RCC 7860 (cell line): Measurements from ENCODE around the gene NTS.

ENCODE experiments used
- DNase-seq: peaks from one replicate; pipeline ENCODE4 v3.0.0-alpha.2; 2015; ENCODE audit warnings: low spot score
- FAIRE-seq: peaks from 2 replicates; lab custom pipeline; 2012; peaks lifted over from hg19 to GRCh38; lab: Jason Lieb, UNC

The NTS gene, protein sequence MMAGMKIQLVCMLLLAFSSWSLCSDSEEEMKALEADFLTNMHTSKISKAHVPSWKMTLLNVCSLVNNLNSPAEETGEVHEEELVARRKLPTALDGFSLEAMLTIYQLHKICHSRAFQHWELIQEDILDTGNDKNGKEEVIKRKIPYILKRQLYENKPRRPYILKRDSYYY

DNA sequence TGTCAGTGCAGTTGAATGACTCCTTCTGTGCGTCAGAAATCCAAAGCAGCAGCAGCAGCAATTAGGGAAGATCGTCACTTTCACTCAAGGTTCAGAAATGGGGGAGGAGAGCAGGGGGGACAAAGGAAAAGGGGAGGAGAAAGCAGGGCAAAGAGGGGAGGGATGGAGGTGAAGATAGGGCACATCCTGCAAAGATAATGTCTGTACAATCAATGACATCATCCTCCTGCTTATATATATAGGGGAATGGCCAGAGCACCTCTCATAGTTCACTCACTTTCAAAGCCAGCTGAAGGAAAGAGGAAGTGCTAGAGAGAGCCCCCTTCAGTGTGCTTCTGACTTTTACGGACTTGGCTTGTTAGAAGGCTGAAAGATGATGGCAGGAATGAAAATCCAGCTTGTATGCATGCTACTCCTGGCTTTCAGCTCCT is at the start of gene NTS:
TSS of gene NTS (plus strand) at position 265 of the 431 bp plus-strand sequence. CDS start at position 374, 109 bp downstream.
- no peak for FAIRE-seq
- no peak for DNase-seq

DNA sequence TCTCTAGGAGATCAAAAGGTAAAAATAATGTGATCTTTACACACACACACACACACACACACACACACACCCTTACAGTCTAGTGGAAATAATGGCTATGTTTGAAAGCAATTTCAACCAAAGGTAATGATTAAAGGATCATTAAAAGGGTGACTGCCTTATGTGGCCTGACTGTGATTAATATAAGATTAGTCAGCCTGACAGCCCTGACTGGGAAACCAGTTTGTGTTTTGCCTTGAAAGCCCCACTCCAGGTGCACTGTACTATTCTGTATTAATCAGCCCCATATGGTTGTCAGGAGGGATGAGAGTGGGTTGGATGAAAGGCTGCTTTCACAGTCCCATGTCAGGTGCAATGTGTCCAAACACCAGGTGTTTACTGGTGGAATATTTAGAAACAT is 48.3 kb upstream of the NTS start:
- FAIRE-seq: peak; percentile 95
- DNase-seq: peak; percentile 71

DNA sequence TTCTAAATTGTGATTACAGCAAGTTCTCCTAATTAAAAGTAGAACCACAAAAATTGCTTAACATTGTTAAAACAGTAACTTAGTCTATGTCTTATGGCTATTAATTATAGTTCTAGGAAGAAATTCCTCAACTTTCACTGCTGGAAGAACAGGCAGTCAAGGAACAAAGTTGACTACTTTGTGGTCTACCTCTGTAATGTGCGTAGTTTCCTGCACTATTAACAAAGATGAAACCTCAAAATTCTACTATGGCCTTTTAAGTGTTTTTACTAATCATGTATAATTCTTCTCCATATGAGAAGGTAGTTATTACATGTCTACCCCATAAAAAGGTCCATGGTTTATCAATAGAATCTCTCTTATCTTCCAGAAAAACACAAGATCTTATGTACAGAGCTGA is 45.5 kb upstream of the NTS start:
- no peak for FAIRE-seq

DNA sequence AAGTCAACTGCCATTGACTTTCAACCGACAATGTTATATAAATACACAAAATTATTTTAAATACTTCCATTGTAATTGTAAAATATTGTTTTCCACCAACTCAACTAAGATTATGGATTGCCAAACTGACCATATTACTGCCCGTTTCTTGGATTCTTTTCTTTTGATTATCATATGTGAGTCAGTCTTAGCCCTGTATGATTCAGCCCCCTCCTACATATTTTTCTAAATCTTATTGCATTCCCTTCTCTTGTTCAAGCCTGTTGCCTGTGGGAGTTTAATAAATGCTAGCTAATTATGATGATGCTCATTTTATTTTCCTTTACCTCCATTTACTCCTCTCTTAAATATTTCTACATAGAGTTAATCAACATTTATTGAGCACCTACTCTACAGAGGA is 44.7 kb upstream of the NTS start:
- DNase-seq (peak; percentile 21), FAIRE-seq (peak; percentile 67)

More for the DNA sequence above, 45.5 kb upstream of the NTS start:
- no peak for DNase-seq

DNA sequence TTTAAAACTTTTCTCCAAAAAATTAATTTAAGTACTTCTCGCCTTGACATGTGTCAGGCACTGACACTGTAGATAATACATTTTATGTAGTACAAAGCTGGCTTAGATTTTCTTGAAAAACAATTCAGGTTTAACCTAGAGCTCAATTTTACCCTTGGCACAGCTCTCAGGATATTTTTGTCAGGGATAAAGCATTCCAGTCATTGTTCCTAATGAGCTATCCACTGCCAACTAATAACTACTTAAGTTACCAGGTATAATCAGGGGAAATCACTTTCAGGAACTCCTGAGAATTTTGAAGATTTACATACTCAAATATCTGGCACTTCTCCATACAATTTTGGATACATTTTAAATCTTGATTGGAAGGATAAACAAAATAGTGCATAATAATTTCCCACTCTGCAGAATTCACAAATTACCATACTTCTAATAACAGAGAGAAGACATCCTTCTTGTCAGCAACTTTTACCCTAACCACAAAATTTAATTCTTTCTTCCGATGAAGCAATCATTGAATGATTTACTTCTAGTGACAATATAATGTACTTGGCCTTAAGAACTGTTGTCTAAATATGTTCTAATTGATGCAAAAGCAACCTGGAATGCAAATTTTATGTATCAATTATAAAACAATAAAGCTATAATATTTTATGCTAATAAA is 42.6 kb upstream of the NTS start:
- DNase-seq: no peak
- FAIRE-seq: no peak

DNA sequence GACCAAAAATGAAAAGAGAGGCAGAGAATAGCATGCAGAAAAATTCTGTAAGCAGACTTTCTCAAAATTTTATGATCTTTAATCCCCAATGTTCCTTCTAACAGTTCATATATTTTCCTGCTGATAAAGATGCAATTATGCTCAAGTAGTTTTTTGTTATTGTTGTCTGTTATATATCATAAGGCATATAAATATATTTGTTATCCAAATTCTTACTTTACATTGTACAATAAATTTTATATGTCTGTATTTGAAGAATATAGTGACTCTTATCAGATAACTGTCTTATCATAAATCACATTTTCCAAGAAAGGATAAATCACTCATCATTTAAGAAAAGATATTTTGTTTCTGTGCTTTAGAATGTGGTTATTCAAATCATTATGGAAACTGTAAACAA is 40.5 kb upstream of the NTS start:
- FAIRE-seq: peak; percentile 46

DNA sequence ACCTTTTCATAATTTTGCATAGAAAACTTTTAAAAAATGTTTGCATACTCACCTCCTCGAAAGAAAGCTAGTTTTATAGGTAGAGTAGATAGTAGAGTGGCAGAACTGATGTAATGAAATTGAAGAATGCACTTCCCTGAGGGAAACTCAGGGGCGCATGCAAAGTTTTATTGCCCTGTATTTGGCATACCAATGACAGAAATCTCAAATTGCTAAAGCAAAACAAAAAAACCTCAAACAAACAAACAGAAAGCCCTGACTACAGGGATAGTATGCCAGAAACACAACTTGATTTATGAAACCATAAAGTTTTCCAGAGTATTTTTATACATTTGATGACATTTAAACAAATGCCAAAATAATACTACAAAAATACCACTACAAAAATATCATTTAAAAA is 39.7 kb upstream of the NTS start:
- FAIRE-seq: peak; percentile 10
- no peak for DNase-seq

More for the DNA sequence above, 40.5 kb upstream of the NTS start:
- DNase-seq: no peak

DNA sequence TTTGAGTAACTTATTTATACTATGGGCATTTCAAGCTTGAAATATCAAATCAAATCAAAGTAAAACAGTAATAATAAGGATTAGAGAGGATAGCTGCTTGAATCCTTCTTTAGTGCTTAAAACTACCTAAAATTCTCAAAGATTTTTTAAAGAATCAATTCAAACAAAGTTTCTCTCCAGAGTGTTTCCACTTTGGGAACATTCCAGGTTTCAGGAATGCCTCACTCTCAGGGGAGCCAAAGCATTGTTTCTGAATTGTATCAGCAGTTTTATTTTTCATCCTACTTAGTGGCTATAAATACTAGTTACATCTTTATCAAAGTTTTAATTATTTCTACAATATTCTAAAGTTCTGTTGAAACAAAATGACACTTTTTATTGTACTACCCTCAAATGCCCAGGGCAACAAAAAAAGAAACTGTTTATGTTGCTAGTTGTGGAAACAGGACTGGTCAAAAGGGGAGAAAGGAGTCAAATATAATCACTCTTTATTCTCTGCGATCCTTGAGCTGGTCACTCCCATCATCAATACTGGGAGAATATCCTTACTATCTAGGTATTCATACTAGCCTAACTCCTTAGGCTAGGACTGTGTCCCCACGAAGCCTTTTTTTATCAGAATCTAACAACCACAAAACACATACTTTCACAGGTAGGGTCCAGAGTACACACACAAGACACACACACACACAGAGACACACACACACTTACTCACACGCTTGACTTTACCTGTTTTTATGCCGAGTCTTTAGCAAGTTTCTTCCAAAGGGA is 38.5 kb upstream of the NTS start:
- FAIRE-seq: peak; percentile 56

DNA sequence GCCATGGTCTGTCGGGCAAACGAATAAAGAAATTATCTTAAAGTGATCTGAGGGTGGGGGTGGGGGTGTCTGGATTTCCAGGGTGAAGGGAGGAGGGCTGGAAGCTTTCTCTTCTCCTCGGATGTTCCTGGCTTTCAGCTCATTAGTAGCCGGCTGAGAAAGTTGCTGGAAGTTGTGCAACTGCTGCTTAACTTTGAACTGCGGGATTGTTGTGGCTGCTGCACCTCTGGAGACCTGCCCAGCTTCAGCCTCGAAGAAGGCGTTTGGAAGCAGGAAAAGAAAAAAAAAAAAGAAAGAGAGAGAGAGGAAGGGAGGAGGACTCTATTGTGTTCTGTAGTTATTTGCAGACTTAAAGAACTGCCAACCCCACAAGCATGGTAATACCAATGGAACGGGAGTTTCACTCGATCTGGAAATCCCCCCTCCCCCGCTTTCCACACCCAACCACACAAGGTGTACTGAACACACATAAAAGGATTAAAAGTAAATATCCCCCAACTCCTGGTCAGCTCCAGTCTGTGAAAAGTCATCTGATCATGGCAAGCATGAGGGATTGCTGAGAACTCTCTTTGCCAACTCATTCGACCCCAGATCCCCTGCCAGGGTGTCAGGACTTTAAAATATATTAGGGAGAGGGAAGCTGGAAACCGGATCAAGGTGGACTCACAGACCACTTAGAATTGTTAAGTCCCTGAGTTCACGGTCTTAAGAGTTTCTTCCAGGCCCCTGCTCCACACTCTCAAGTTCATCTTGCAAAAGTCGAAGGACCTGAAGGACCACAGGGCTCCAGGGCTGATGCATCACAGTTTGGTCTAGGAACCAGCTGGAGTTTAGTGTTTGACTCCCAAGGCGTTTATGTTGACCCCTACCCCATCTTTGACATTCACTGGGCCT is 37.7 kb upstream of the NTS start, which contains the start of gene RASSF9:
TSS of gene RASSF9 (minus strand) at position 213 of the 894 bp plus-strand sequence. CDS start at position 5, 208 bp downstream.
- peak; percentile 44 for FAIRE-seq
- peak; percentile 26 for DNase-seq

More for the DNA sequence above, 38.5 kb upstream of the NTS start:
- DNase-seq: no peak

DNA sequence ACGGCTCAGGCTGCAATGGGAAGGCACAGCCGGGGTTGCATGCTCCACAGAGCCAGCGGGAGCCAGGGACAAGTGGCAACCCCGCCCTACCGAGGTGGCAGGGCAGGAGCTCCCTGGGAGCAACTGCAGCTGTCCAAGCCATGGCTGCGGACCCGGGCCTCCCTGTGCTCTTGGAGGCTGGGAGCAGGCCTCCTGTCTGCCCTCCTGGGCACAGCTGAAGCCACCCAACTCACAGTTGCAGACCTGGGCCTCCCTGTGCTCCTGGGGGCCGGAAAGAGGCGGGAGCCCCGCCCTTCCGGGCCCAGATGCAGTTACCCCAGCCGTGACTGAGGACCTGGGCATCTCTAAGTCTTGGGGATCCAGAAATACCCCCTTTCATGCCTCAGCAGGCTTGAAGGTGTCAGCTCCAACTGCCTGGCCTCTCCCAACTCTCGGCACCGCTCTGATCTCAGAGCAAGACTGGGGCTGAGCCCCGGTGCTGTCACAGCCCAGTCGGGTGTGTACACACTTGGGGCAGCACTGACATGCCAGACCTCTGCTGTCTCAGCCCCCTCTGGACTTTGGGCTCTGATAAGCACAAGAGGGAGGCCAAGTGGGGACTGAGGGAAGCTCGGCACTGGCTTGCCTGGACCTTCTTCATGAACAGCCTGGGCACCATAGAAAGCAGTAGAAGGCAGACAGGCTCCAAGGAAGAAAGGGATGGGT is 30.3 kb upstream of the NTS start:
- DNase-seq: no peak
- no peak for FAIRE-seq

DNA sequence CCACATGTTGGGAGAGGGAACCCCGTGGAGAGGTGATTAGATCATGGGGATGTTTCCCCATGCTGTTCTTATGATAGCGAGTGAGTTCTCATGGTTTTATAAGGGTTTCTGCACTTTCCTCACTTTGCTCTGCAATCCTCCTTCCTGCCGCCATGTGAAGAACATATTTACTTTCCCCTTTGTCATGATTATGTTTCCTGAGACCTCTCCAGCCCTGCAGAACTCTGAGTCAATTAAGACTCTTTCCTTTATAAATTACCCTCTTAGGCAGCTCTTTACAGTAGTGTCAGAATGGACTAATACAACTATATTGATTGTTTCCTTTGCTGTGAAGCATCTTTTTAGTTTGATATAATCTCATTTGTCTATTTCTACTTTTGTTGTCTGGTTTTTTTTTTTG is 24.8 kb upstream of the NTS start:
- DNase-seq (no peak), FAIRE-seq (no peak)

DNA sequence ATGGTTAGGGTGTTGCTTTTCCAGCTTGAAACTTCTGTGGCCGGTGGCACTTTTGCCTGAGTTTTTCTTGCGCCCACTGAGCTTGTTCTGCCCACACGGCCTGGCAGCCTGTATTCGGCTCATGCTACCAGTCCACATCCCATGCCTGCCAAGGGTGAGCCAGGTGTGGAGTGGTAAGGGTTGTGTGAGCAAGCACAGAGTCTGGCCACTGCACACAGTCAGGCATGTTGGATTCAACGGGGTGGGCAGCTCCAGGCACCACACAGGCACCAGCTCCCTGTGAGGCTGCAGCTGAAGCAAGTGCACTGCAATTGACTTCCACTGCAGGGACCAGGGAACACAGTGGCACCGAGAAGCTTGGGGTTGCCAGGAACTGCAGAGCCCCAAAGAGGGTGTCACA is 18.8 kb upstream of the NTS start:
- FAIRE-seq: no peak

DNA sequence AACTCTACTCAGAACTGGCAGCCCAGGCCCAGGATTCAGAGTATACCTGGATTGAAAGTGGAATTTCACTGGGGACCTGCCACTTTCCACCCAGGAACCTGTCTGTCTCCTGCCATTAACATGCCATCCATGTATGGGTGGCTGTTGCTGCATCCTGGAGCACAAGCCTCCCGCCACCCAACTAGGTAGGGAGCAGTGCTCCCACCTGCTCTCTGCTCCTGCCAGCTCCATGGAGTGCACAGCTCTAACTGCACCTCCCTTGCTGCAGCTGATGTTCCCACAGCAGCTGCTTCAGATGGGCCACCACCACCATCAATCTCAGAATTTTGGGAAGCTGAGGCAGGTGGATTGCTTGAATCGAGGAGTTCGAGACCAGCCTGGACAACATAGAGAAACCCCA is 17.1 kb upstream of the NTS start:
- no peak for FAIRE-seq

More for the DNA sequence above, 18.8 kb upstream of the NTS start:
- DNase-seq: no peak

DNA sequence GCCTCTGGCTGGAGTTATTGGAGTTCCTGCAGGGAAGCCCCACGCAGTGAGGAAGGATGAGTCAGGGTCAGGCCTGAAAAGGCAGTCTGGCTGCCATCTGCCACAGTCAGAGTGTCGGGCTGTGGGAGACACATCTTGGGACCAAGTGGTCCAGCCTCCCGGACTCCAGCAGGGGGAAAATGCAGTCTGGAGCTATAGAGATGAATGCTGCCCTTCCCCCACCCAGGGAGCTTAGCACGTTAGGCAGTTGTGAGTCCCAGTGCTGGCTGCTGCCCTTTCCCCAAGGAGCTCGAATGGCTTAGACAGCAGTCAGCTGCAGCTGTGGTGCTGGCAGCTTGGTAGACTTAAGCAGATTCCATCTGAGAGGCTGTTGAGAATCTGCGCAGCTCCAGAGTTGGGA is 8.2 kb upstream of the NTS start:
- FAIRE-seq (no peak), DNase-seq (no peak)

More for the DNA sequence above, 17.1 kb upstream of the NTS start:
- DNase-seq: no peak

DNA sequence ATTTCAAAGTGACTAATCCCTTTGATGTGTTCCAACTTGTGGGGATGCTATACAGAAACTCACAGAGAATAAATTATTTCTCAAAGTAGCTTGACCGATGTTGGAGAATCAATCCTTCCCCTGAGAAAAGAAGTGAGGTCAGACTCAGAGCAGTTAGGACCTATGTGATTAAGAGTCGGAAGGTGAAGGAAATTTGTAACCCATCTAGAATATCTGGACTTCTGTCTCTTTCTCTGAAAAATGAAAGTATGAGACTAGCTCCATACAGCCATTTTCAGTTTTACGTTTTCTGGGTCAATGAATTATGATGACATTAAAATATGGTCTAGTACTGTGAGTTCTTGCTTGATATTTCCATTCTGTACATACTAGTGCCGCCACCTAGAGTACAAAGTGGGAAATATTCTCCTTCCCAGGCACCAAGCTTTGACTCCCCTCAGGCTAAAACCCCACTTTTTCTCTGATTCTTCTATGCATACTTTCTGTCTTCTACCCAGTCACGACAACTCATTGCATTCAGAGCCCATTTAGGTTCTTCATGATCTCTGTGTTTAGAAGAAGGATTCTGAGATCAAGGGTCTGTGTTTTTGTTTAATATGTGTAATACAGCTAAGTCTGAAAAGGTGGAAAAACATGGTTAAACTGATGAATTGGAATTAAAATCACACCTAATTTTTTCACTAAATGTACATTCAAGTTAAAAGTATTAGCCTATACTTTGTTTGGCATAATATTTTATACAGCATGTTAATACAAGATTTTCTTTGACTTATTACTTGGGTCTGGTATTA is 6.9 kb upstream of the NTS start:
- DNase-seq (peak; percentile 18), FAIRE-seq (peak; percentile 29)

DNA sequence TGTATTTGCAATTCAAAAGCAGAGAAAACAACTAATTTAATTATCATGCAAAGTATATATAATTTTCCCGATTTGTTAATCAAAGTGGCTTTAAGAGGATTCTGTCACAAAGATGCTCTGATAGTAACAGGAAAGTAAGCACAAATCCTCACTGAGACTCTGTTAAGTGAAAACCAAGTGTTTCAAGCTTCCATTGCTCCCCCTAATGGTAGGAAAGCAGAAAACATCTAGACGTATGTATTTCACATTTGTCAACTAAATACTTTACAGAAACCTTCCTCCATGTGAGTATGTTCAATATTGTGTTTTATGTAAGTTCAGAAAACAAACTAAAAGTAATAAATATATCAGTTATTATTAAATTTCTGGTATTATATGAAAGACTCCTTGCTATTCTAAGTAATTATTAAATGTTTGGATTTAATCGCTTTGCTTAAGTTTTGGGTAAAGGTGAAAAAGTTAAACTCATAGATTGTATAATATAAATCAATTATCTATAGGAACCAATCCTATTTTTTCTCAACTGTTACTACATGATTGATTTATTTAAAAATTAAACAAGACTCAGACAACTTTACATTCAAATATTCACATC is 1.5 kb upstream of the NTS start:
- DNase-seq (peak; percentile 26), FAIRE-seq (peak; percentile 82)

DNA sequence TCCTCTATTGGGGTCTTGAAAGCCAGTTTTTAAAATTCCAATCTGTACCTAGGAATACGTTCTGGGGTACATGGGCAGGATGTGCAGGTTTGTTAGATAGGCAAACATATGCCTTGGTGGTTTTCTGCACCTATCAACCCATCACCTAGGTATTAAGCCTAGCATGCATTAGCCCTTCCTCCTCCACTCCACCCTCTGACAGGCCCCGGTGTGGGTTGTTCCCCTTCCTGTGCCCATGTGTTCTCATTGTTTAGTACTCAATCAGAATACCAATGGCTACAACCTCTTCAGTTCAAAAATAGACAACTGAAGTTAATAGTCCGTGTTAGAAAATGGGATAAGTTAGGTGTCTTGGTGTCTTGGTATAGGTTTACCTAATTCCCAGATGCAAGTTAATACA is 3.4 kb downstream of the NTS start:
- DNase-seq: no peak
- FAIRE-seq: no peak

DNA sequence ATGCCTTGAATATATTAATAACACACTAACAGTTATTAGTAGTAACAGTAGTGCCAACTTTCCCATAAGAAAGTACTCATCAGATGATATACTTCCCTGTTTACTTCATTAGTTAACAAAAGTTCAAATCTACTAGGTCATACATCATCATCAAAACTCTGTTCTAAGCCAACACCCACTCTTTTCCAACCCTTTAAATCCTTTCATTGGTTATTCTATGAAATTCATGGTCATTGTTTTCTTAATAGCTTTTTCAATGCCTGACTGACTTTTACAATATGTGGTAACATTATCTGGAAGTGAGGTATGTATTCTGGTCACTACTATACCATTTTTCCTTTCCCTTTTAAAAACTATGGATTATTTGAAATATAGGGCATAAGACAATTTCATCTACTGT is 9.7 kb downstream of the NTS start:
- FAIRE-seq (no peak), DNase-seq (no peak)

DNA sequence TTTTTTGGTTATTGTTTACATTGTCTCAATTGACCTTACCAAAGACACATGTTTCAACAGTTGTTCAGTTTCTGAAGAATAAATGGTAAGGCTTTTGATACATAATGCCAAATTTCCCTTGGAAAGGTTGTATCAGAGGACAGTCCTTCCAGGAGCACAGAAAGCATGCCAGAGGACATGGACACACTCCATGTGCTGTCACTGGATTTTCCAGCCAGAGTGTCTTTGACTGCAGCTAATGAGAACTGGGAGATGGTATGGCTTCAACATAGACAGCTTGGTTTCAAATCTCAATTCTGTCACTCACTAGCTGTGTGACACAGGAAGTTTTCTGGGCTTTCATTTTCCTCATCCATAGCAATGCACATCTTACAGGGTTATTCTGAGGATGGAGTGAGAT is 20.6 kb downstream of the NTS start:
- DNase-seq (no peak), FAIRE-seq (no peak)
